Measurements from ENCODE around the gene UTP4.
A peak's percentile ranks its signal among the peaks of the same experiment; 100 is the strongest.

UTP4 gene

GRCh38 chr16:69187446-69188235, 55.2 kb downstream of the UTP4 start:
- H3K4me1 ChIP-seq: peaks cover 24% of the 10 kb centered on the region
- TF ChIP-seq CTCF (IDR thresholded peaks at IDR 0.05): no peak
- peak overlapping the region; percentile 73 for H3K4me3 ChIP-seq (ENCODE audit: low read depth, low read length)

GRCh38 chr16:69188236-69188549, 55.7 kb downstream of the UTP4 start:
- peak overlapping the region; percentile 73 for H3K4me3 ChIP-seq (ENCODE audit: low read depth, low read length)
- peak overlapping the region; percentile 81 for H3K4me2 ChIP-seq (ENCODE audit: low read length)
- no peaks in the 10 kb centered on the region for H3K9me3 ChIP-seq (ENCODE audit: control insufficient read depth, low read length)
- H3K9ac ChIP-seq: peak overlapping the region; percentile 16
- peaks cover 20% of the 10 kb centered on the region for H3K79me2 ChIP-seq
- peaks cover 19% of the 10 kb centered on the region for H3K4me1 ChIP-seq
- no peaks in the 10 kb centered on the region for H3K27me3 ChIP-seq (ENCODE audit: control insufficient read depth, insufficient read depth, low read length)
- no peak for TF ChIP-seq CTCF (IDR thresholded peaks at IDR 0.05)
- H3K27ac ChIP-seq: peak overlapping the region; percentile 93
- peak overlapping the region; percentile 63 for H2AFZ ChIP-seq
- H3K36me3 ChIP-seq (ENCODE audit: control insufficient read depth, insufficient read depth, low read length): no peaks in the 10 kb centered on the region

More at GRCh38 chr16:69187446-69188235, 55.2 kb downstream of the UTP4 start:
- no peaks in the 10 kb centered on the region for H3K36me3 ChIP-seq (ENCODE audit: control insufficient read depth, insufficient read depth, low read length)
- H3K79me2 ChIP-seq: peaks cover 20% of the 10 kb centered on the region
- peak overlapping the region; percentile 63 for H2AFZ ChIP-seq
- no peaks in the 10 kb centered on the region for H3K27me3 ChIP-seq (ENCODE audit: control insufficient read depth, insufficient read depth, low read length)
- H3K27ac ChIP-seq: peak overlapping the region; percentile 93
- peak overlapping the region; percentile 81 for H3K4me2 ChIP-seq (ENCODE audit: low read length)
- H3K9me3 ChIP-seq (ENCODE audit: control insufficient read depth, low read length): no peaks in the 10 kb centered on the region
- H3K9ac ChIP-seq: peak overlapping the region; percentile 16

GRCh38 chr16:69188716-69189115, 56.3 kb downstream of the UTP4 start:
- Histone ChIP-seq H3K27ac (peak overlapping the region; percentile 93), H3K4me1 (peaks cover 19% of the 10 kb centered on the region), H3K9me3 (ENCODE audit: control insufficient read depth, low read length) (no peaks in the 10 kb centered on the region), H3K36me3 (ENCODE audit: control insufficient read depth, insufficient read depth, low read length) (no peaks in the 10 kb centered on the region), H3K4me3 (ENCODE audit: low read depth, low read length) (peak overlapping the region; percentile 73), H3K79me2 (peaks cover 20% of the 10 kb centered on the region), H3K27me3 (ENCODE audit: control insufficient read depth, insufficient read depth, low read length) (no peaks in the 10 kb centered on the region), H2AFZ (no peak overlapping the region), H3K4me2 (ENCODE audit: low read length) (peak overlapping the region; percentile 81), H3K9ac (no peak overlapping the region)
- TF ChIP-seq CTCF (IDR thresholded peaks at IDR 0.05): no peak

GRCh38 chr16:69190046-69190588, 57.7 kb downstream of the UTP4 start:
- Histone ChIP-seq H3K27ac (peak overlapping the region; percentile 93), H3K4me1 (peaks cover 19% of the 10 kb centered on the region)

More at GRCh38 chr16:69190046-69190588, 57.7 kb downstream of the UTP4 start:
- peak overlapping the region; percentile 8 for H3K4me2 ChIP-seq (ENCODE audit: low read length)
- H3K36me3 ChIP-seq (ENCODE audit: control insufficient read depth, insufficient read depth, low read length): no peaks in the 10 kb centered on the region
- no peaks in the 10 kb centered on the region for H3K9me3 ChIP-seq (ENCODE audit: control insufficient read depth, low read length)
- H3K4me3 ChIP-seq (ENCODE audit: low read depth, low read length): no peak overlapping the region
- no peaks in the 10 kb centered on the region for H3K27me3 ChIP-seq (ENCODE audit: control insufficient read depth, insufficient read depth, low read length)
- no peak overlapping the region for H3K9ac ChIP-seq
- H2AFZ ChIP-seq: no peak overlapping the region
- peaks cover 20% of the 10 kb centered on the region for H3K79me2 ChIP-seq
- no peak for TF ChIP-seq CTCF (IDR thresholded peaks at IDR 0.05)
